ENCODE results near the gene HMG20B. TPM values are rescaled to one million over a fixed set of nuclear protein-coding genes. Genes with fewer than 3 reads are reported as not detected.

The HMG20B gene
- total and polyA plus RNA-seq, 2 of the 8 experiments (the other 6 are each of a cell fraction or from before 2014, with no cell fraction given) = 42.9 to 74.2 TPM

DNA sequence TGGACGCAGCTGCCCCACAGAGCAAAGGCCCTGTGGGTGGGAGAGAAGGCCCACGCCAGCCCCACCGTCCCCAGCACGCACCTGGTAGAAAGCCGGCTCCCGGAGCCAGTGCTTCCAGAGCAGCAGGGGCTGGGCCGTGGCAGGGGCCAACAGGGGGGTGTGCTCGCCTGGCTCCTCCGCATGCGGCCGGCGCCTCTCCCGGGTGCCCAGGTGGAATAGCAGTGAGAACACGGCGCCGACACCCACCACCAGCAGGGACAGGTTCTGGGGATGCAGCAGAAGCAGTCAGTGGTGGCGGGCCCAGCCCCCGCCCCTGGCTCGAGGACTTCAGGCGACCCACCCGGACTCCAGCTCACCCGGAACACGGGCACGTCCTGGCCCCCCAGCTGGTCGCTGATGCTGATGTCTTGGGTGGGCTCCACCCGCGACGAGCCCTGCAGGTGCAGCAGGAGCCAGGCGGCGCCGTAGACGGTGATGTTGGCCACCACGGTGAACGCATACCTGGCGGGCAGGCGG is 24.9 kb upstream of the HMG20B start:
- H4K20me1 ChIP-seq (replicated peaks in 1 of 2; ENCODE audit: control insufficient read depth in 1 of 2, insufficient read depth in 2 of 2, low read length in 2 of 2) = peaks cover 8 to 27% of the 10 kb centered on the region in 2 experiments
- CTCF ChIA-PET (ENCODE audit: partially characterized antibody) = interaction anchor here (1.2 to 7.5 kb wide), 6 partner anchors 10 to 39 kb away, joined by 3 to 66 read pairs (median 40); partner anchors contain the start of gene MFSD12
- 91% methylated on average over 23 of the region's 36 CpGs; no CpG with 5 or more reads in 1 of the 2 experiments for WGBS, 2 experiments (ENCODE audit: extremely low coverage in 1 of 2, insufficient coverage in 1 of 2, insufficient read length in 1 of 2, insufficient replicate concordance in 2 of 2, low coverage in 1 of 2, low lambda C conversion rate in 2 of 2, missing lambda C conversion rate in 1 of 2)

More for the DNA sequence above, 24.9 kb upstream of the HMG20B start:
- Histone ChIP-seq H3K79me1 (ENCODE audit: low read depth, low read length) (peaks cover 2% of the 10 kb centered on the region; the same call in 1 of the 2 replicates), H3K14ac (ENCODE audit: insufficient read length) (no peak overlapping the region), H3K18ac (ENCODE audit: extremely low read depth, low read length) (no peak overlapping the region), H3K23ac (ENCODE audit: insufficient read length) (no peak overlapping the region), H3K4me2 (ENCODE audit: insufficient read depth in 1 of 2, low read depth in 2 of 2, low read length in 2 of 2) (no peak overlapping the region), H3K36me3 (ENCODE audit: control insufficient read depth in 2 of 4, insufficient read depth in 4 of 4, low read length in 3 of 4) (peaks cover 0 to 5% (median 1%) of the 10 kb centered on the region in 4 experiments; a peak in 2 of 8 replicates), H4K91ac (replicated peaks; ENCODE audit: insufficient read length, low read length) (no peak overlapping the region), H2BK5ac (ENCODE audit: low read depth, low read length) (no peak overlapping the region), H2BK15ac (ENCODE audit: low read length) (no peak overlapping the region), H3K79me2 (ENCODE audit: control insufficient read depth in 1 of 2, insufficient read depth in 2 of 2, low read length in 2 of 2) (no peaks in the 10 kb centered on the region), H3K9ac (replicated peaks in 1 of 4; ENCODE audit: extremely low read depth in 1 of 4, low read depth in 3 of 4, low read length in 3 of 4) (no peak overlapping the region), H4K5ac (ENCODE audit: insufficient read length, low read depth, low read length) (no peak overlapping the region), H3K27me3 (replicated peaks in 1 of 4; ENCODE audit: control insufficient read depth in 3 of 4, extremely low read depth in 1 of 4, insufficient read depth in 3 of 4, low read length in 3 of 4) (no peaks in the 10 kb centered on the region), H3K4me3 (ENCODE audit: extremely low read depth in 1 of 4, insufficient read depth in 2 of 4, low read depth in 3 of 4, low read length in 4 of 4) (no peak overlapping the region), H3K9me3 (ENCODE audit: insufficient read depth in 2 of 2, low read depth in 1 of 2, low read length in 1 of 2) (no peaks in the 10 kb centered on the region), H2AK5ac (ENCODE audit: low read depth, low read length) (no peak overlapping the region), H3K4me1 (replicated peaks in 1 of 4; ENCODE audit: control insufficient read depth in 3 of 4, insufficient read depth in 4 of 4, low read length in 3 of 4) (no peaks in the 10 kb centered on the region), H2BK120ac (replicated peaks; ENCODE audit: low read depth, low read length) (no peak overlapping the region), H4K8ac (ENCODE audit: extremely low read depth, insufficient read depth, low read length) (no peak overlapping the region), H3K23me2 (ENCODE audit: low read depth, low read length) (no peaks in the 10 kb centered on the region), H3K56ac (replicated peaks; ENCODE audit: insufficient read length, low read depth, low read length) (no peak overlapping the region), H2BK20ac (ENCODE audit: low read length) (no peak overlapping the region), H2AFZ (ENCODE audit: low read length) (no peak overlapping the region), H3K4ac (replicated peaks; ENCODE audit: insufficient read length, low read depth, low read length) (no peak overlapping the region), H3K27ac (ENCODE audit: low read depth, low read length) (no peak overlapping the region), H2BK12ac (ENCODE audit: low read depth, low read length) (0 out of 2 replicates have a peak overlapping the region, but pooled peaks have one; percentile 27)
- POLR2A ChIA-PET (ENCODE audit: partially characterized antibody) = interaction anchor here (1.0 to 2.3 kb wide), 4 partner anchors 9 to 731 kb away, joined by 3 to 12 read pairs (median 8); partner anchors contain the start of genes MFSD12 and SHD
- TF ChIP-seq SP2 (IDR thresholded peaks at IDR 0.05; ENCODE audit: low read length) = no peak
- TF ChIP-seq RXRA (IDR thresholded peaks at IDR 0.05; ENCODE audit: insufficient read depth, low read depth, low read length) = no peak
- TF ChIP-seq RBBP5 (IDR thresholded peaks at IDR 0.05; ENCODE audit: borderline replicate concordance, low read depth, low read length) = no peak
- no peak for TF ChIP-seq CTBP2 (IDR thresholded peaks at IDR 0.05; ENCODE audit: borderline replicate concordance, insufficient read depth, insufficient read length, low read length)
- no peak for TF ChIP-seq TBP (IDR thresholded peaks at IDR 0.05; ENCODE audit: low read depth, low read length)
- DNase-seq (ENCODE audit: low read depth in 1 of 2, low spot score in 2 of 2) (no peak), FAIRE-seq (no peak)
